ENCODE results near the gene KAT5. TPM values are rescaled to one million over a fixed set of nuclear protein-coding genes. Genes with fewer than 3 reads are reported as not detected.

KAT5 gene
- total RNA-seq, 1 experiment from 2014 or later = 17.8 TPM

- Histone ChIP-seq H3K27ac (ENCODE audit: low read length) (no peak overlapping the region), H3K9me2 (replicated peaks; ENCODE audit: insufficient read depth, low read length) (no peaks in the 10 kb centered on the region), H3K4me2 (ENCODE audit: low read depth, low read length, poor library complexity, severe bottlenecking) (peak overlapping the region; percentile 91), H3K9ac (ENCODE audit: low read length) (peak overlapping the region; percentile 81), H3K36me3 (ENCODE audit: insufficient read depth, low read length) (peaks cover 8% of the 10 kb centered on the region; the same call in 1 of the 2 replicates), H3K79me2 (ENCODE audit: low read length) (peaks cover 13% of the 10 kb centered on the region), H2AFZ (ENCODE audit: low read length) (no peak overlapping the region), H3K4me3 (ENCODE audit: low read length) (peak overlapping the region; percentile 87; the same call in 1 of the 2 replicates), H3K27me3 (ENCODE audit: low read length) (no peaks in the 10 kb centered on the region), H3K9me3 (ENCODE audit: low read length) (no peaks in the 10 kb centered on the region), H3K4me1 (ENCODE audit: low read length) (peaks cover 26% of the 10 kb centered on the region), H4K20me1 (ENCODE audit: insufficient read depth, low read depth, low read length) (no peaks in the 10 kb centered on the region)
- no peak for DNase-seq
Observed at GRCh38 chr11:65713212-65713969, 1.3 kb downstream of the KAT5 start.

GRCh38 chr11:65714433-65714832 is 2.4 kb downstream of the KAT5 start:
- Histone ChIP-seq H4K20me1 (ENCODE audit: insufficient read depth, low read depth, low read length) (peaks cover 7% of the 10 kb centered on the region; the same call in 1 of the 2 replicates), H3K36me3 (ENCODE audit: insufficient read depth, low read length) (peaks cover 10% of the 10 kb centered on the region; the same call in 1 of the 2 replicates), H3K79me2 (ENCODE audit: low read length) (peaks cover 24% of the 10 kb centered on the region), H3K4me1 (ENCODE audit: low read length) (peaks cover 36% of the 10 kb centered on the region), H3K9me2 (replicated peaks; ENCODE audit: insufficient read depth, low read length) (no peaks in the 10 kb centered on the region), H3K27ac (ENCODE audit: low read length) (no peak overlapping the region), H3K4me2 (ENCODE audit: low read depth, low read length, poor library complexity, severe bottlenecking) (no peak overlapping the region), H3K9ac (ENCODE audit: low read length) (no peak overlapping the region), H2AFZ (ENCODE audit: low read length) (no peak overlapping the region), H3K27me3 (ENCODE audit: low read length) (no peaks in the 10 kb centered on the region), H3K4me3 (ENCODE audit: low read length) (no peak overlapping the region), H3K9me3 (ENCODE audit: low read length) (no peaks in the 10 kb centered on the region)
- DNase-seq = no peak

GRCh38 chr11:65716302-65716701 is 4.2 kb downstream of the KAT5 start:
- Histone ChIP-seq H3K9me2 (replicated peaks; ENCODE audit: insufficient read depth, low read length) (no peaks in the 10 kb centered on the region), H3K4me1 (ENCODE audit: low read length) (peaks cover 34% of the 10 kb centered on the region), H4K20me1 (ENCODE audit: insufficient read depth, low read depth, low read length) (peaks cover 12% of the 10 kb centered on the region; the same call in 1 of the 2 replicates), H3K4me3 (ENCODE audit: low read length) (no peak overlapping the region), H3K9ac (ENCODE audit: low read length) (no peak overlapping the region), H3K79me2 (ENCODE audit: low read length) (peaks cover 33% of the 10 kb centered on the region), H3K27me3 (ENCODE audit: low read length) (no peaks in the 10 kb centered on the region), H3K4me2 (ENCODE audit: low read depth, low read length, poor library complexity, severe bottlenecking) (no peak overlapping the region), H3K36me3 (ENCODE audit: insufficient read depth, low read length) (peaks cover 10% of the 10 kb centered on the region; the same call in 1 of the 2 replicates), H2AFZ (ENCODE audit: low read length) (no peak overlapping the region), H3K27ac (ENCODE audit: low read length) (no peak overlapping the region), H3K9me3 (ENCODE audit: low read length) (no peaks in the 10 kb centered on the region)
- no peak for DNase-seq

- no peak overlapping the region for H3K9ac ChIP-seq (ENCODE audit: low read length)
- H2AFZ ChIP-seq (ENCODE audit: low read length) = no peak overlapping the region
- H3K9me2 ChIP-seq (replicated peaks; ENCODE audit: insufficient read depth, low read length) = no peaks in the 10 kb centered on the region
- DNase-seq = no peak
- peaks cover 33% of the 10 kb centered on the region for H3K79me2 ChIP-seq (ENCODE audit: low read length)
- H3K9me3 ChIP-seq (ENCODE audit: low read length) = no peaks in the 10 kb centered on the region
- H3K4me2 ChIP-seq (ENCODE audit: low read depth, low read length, poor library complexity, severe bottlenecking) = no peak overlapping the region
- no peak overlapping the region for H3K4me3 ChIP-seq (ENCODE audit: low read length)
- H4K20me1 ChIP-seq (ENCODE audit: insufficient read depth, low read depth, low read length) = peaks cover 12% of the 10 kb centered on the region; the same call in 1 of the 2 replicates
- peaks cover 10% of the 10 kb centered on the region; the same call in 1 of the 2 replicates for H3K36me3 ChIP-seq (ENCODE audit: insufficient read depth, low read length)
- peaks cover 30% of the 10 kb centered on the region for H3K4me1 ChIP-seq (ENCODE audit: low read length)
- no peaks in the 10 kb centered on the region for H3K27me3 ChIP-seq (ENCODE audit: low read length)
- H3K27ac ChIP-seq (ENCODE audit: low read length) = no peak overlapping the region
Observed at GRCh38 chr11:65716774-65717405, 4.8 kb downstream of the KAT5 start.

- no peaks in the 10 kb centered on the region for H3K9me2 ChIP-seq (replicated peaks; ENCODE audit: insufficient read depth, low read length)
- H3K4me2 ChIP-seq (ENCODE audit: low read depth, low read length, poor library complexity, severe bottlenecking) = no peak overlapping the region
- H3K9me3 ChIP-seq (ENCODE audit: low read length) = no peaks in the 10 kb centered on the region
- H2AFZ ChIP-seq (ENCODE audit: low read length) = no peak overlapping the region
- peak overlapping the region; percentile 89; the same call in 1 of the 2 replicates for H3K9ac ChIP-seq (ENCODE audit: low read length)
- peaks cover 33% of the 10 kb centered on the region for H3K79me2 ChIP-seq (ENCODE audit: low read length)
- peaks cover 12% of the 10 kb centered on the region; the same call in 1 of the 2 replicates for H4K20me1 ChIP-seq (ENCODE audit: insufficient read depth, low read depth, low read length)
- no peaks in the 10 kb centered on the region for H3K27me3 ChIP-seq (ENCODE audit: low read length)
- H3K27ac ChIP-seq (ENCODE audit: low read length) = no peak overlapping the region
- H3K4me1 ChIP-seq (ENCODE audit: low read length) = peaks cover 24% of the 10 kb centered on the region
- no peak overlapping the region for H3K4me3 ChIP-seq (ENCODE audit: low read length)
- DNase-seq = no peak
- peaks cover 10% of the 10 kb centered on the region; the same call in 1 of the 2 replicates for H3K36me3 ChIP-seq (ENCODE audit: insufficient read depth, low read length)
Observed at GRCh38 chr11:65717906-65718305, 5.9 kb downstream of the KAT5 start.

- Histone ChIP-seq H3K27ac (ENCODE audit: low read length) (no peak overlapping the region), H3K79me2 (ENCODE audit: low read length) (peaks cover 33% of the 10 kb centered on the region), H4K20me1 (ENCODE audit: insufficient read depth, low read depth, low read length) (peaks cover 12% of the 10 kb centered on the region; the same call in 1 of the 2 replicates), H3K4me1 (ENCODE audit: low read length) (peaks cover 18% of the 10 kb centered on the region), H3K4me2 (ENCODE audit: low read depth, low read length, poor library complexity, severe bottlenecking) (peak overlapping the region; percentile 95), H3K4me3 (ENCODE audit: low read length) (peak overlapping the region; percentile 93; the same call in 1 of the 2 replicates), H2AFZ (ENCODE audit: low read length) (no peak overlapping the region), H3K9me3 (ENCODE audit: low read length) (no peaks in the 10 kb centered on the region), H3K27me3 (ENCODE audit: low read length) (no peaks in the 10 kb centered on the region), H3K9ac (ENCODE audit: low read length) (peak overlapping the region; percentile 89), H3K9me2 (replicated peaks; ENCODE audit: insufficient read depth, low read length) (no peaks in the 10 kb centered on the region), H3K36me3 (ENCODE audit: insufficient read depth, low read length) (peaks cover 10% of the 10 kb centered on the region; the same call in 1 of the 2 replicates)
- no peak for DNase-seq
Observed at GRCh38 chr11:65718531-65718930, 6.5 kb downstream of the KAT5 start.

GRCh38 chr11:65718964-65719492 is 7.0 kb downstream of the KAT5 start:
- peak overlapping the region; percentile 60; the same call in 1 of the 2 replicates for H3K27ac ChIP-seq (ENCODE audit: low read length)
- peaks cover 12% of the 10 kb centered on the region; the same call in 1 of the 2 replicates for H4K20me1 ChIP-seq (ENCODE audit: insufficient read depth, low read depth, low read length)
- no peak for DNase-seq
- peak overlapping the region; percentile 89 for H3K9ac ChIP-seq (ENCODE audit: low read length)
- H3K27me3 ChIP-seq (ENCODE audit: low read length) = no peaks in the 10 kb centered on the region
- H3K4me1 ChIP-seq (ENCODE audit: low read length) = peaks cover 16% of the 10 kb centered on the region
- peak overlapping the region; percentile 95 for H3K4me2 ChIP-seq (ENCODE audit: low read depth, low read length, poor library complexity, severe bottlenecking)
- peaks cover 33% of the 10 kb centered on the region for H3K79me2 ChIP-seq (ENCODE audit: low read length)
- H3K4me3 ChIP-seq (ENCODE audit: low read length) = peak overlapping the region; percentile 93
- H3K9me3 ChIP-seq (ENCODE audit: low read length) = no peaks in the 10 kb centered on the region
- H2AFZ ChIP-seq (ENCODE audit: low read length) = no peak overlapping the region
- H3K9me2 ChIP-seq (replicated peaks; ENCODE audit: insufficient read depth, low read length) = no peaks in the 10 kb centered on the region
- peaks cover 10% of the 10 kb centered on the region; the same call in 1 of the 2 replicates for H3K36me3 ChIP-seq (ENCODE audit: insufficient read depth, low read length)

- Histone ChIP-seq H3K4me1 (ENCODE audit: low read length) (peaks cover 16% of the 10 kb centered on the region), H3K27me3 (ENCODE audit: low read length) (no peaks in the 10 kb centered on the region), H4K20me1 (ENCODE audit: insufficient read depth, low read depth, low read length) (peaks cover 12% of the 10 kb centered on the region; the same call in 1 of the 2 replicates), H3K9me2 (replicated peaks; ENCODE audit: insufficient read depth, low read length) (no peaks in the 10 kb centered on the region), H3K4me3 (ENCODE audit: low read length) (peak overlapping the region; percentile 93), H3K9me3 (ENCODE audit: low read length) (no peaks in the 10 kb centered on the region), H3K79me2 (ENCODE audit: low read length) (peaks cover 33% of the 10 kb centered on the region), H3K9ac (ENCODE audit: low read length) (peak overlapping the region; percentile 89), H3K36me3 (ENCODE audit: insufficient read depth, low read length) (peaks cover 10% of the 10 kb centered on the region; the same call in 1 of the 2 replicates), H2AFZ (ENCODE audit: low read length) (no peak overlapping the region), H3K27ac (ENCODE audit: low read length) (peak overlapping the region; percentile 60), H3K4me2 (ENCODE audit: low read depth, low read length, poor library complexity, severe bottlenecking) (peak overlapping the region; percentile 95)
- DNase-seq = peak; percentile 69
Observed at GRCh38 chr11:65719871-65720210, 7.8 kb downstream of the KAT5 start.

Measured in Karpas-422 (cell line).